GM19043 (cell line): Measurements from ENCODE around the gene GPC6.
"Not testable (repeated sequence)": the region's sequence is repeated elsewhere in the genome, so short reads cannot be mapped to it uniquely, and the experiment has no call there.

ENCODE experiments used
- ATAC-seq: cut with Tn5 transposase; IDR thresholded peaks from one replicate; pipeline ENCODE4 v1.9.1; 2021; ENCODE audit warnings: low read depth; ENCODE audit not compliant: unreplicated experiment

The GPC6 gene

GRCh38 chr13:94173312-94173854 lies 946.8 kb downstream of the GPC6 start:
- ATAC-seq: no peak

- no peak for ATAC-seq
Observed at GRCh38 chr13:94174009-94174408, 947.4 kb downstream of the GPC6 start.

- no peak for ATAC-seq
Observed at GRCh38 chr13:94175076-94175475, 948.5 kb downstream of the GPC6 start.

- ATAC-seq: no peak
Observed at GRCh38 chr13:94176561-94176960, 950.0 kb downstream of the GPC6 start.

- ATAC-seq: no peak
Observed at GRCh38 chr13:94177041-94177440, 950.4 kb downstream of the GPC6 start.

GRCh38 chr13:94178625-94179244 lies 952.1 kb downstream of the GPC6 start:
- no peak for ATAC-seq

- ATAC-seq: no peak
Observed at GRCh38 chr13:94181461-94182107, 955.0 kb downstream of the GPC6 start.

GRCh38 chr13:94182185-94182761 lies 955.7 kb downstream of the GPC6 start:
- ATAC-seq: no peak

- no peak for ATAC-seq
Observed at GRCh38 chr13:94186470-94186869, 959.9 kb downstream of the GPC6 start.

- no peak for ATAC-seq
Observed at GRCh38 chr13:94188201-94188854, 961.7 kb downstream of the GPC6 start.

GRCh38 chr13:94192431-94192975 lies 965.9 kb downstream of the GPC6 start:
- ATAC-seq: no peak

- ATAC-seq: no peak
Observed at GRCh38 chr13:94195715-94196114, 969.1 kb downstream of the GPC6 start.

GRCh38 chr13:94196413-94196812 lies 969.8 kb downstream of the GPC6 start:
- no peak for ATAC-seq

GRCh38 chr13:94198681-94199080 lies 972.1 kb downstream of the GPC6 start:
- ATAC-seq: no peak

GRCh38 chr13:94199135-94199534 lies 972.5 kb downstream of the GPC6 start:
- no peak for ATAC-seq

- no peak for ATAC-seq
Observed at GRCh38 chr13:94201022-94201421, 974.4 kb downstream of the GPC6 start.

- no peak for ATAC-seq
Observed at GRCh38 chr13:94204163-94204562, 977.6 kb downstream of the GPC6 start.

GRCh38 chr13:94204946-94205345 lies 978.3 kb downstream of the GPC6 start:
- no peak for ATAC-seq

GRCh38 chr13:94205896-94206295 lies 979.3 kb downstream of the GPC6 start:
- no peak for ATAC-seq

GRCh38 chr13:94209117-94209516 lies 982.5 kb downstream of the GPC6 start:
- no peak for ATAC-seq

GRCh38 chr13:94209913-94210312 lies 983.3 kb downstream of the GPC6 start:
- ATAC-seq: not testable (repeated sequence)
